ENCODE measurements around the gene SPIN2A. TPM values are rescaled to one million over a fixed set of nuclear protein-coding genes. Genes with fewer than 3 reads are reported as not detected.

Gene SPIN2A
- 0.10 to 0.23 TPM (median 0.15 TPM) in 5 replicates for total RNA-seq (2022; extraction: Qiagen RNA extraction; ENCODE audit: low read depth)

GRCh38 chrX:57137073-57137472, at the start of gene SPIN2A:
Gene SPIN2A (minus strand): TSS chrX:57137397. CDS start chrX:57136597, 800 bp downstream.

GRCh38 chrX:57121162-57121755, 15.9 kb downstream of the SPIN2A start, which contains the start of gene SPIN2B:
Gene SPIN2B (minus strand): TSS chrX:57121548.

Other genes starting within 250 kb of the SPIN2A start
- 5.8 to 8.1 TPM (median 7.1 TPM) in 5 replicates for gene SPIN3, start 141.9 kb downstream of the SPIN2A start, total RNA-seq (2022; extraction: Qiagen RNA extraction; ENCODE audit: low read depth)
- 7.3 to 9.8 TPM (median 9.3 TPM) in 5 replicates for gene SPIN2B, start 15.8 kb downstream of the SPIN2A start, total RNA-seq (2022; extraction: Qiagen RNA extraction; ENCODE audit: low read depth)
- 0.05 to 0.36 TPM (median 0.10 TPM) in 3 of 5 replicates, not detected in the others for gene FAAH2, start 149.3 kb upstream of the SPIN2A start, total RNA-seq (2022; extraction: Qiagen RNA extraction; ENCODE audit: low read depth)

Measured in A549 treated with DMSO at 1 μM for 4 hours (cell line).